Activated CD4-positive, alpha-beta T cell treated with anti-CD3 and anti-CD28 coated beads, Interleukin-2, Interleukin-6, amounts not matched to agents 100 ng/mL and 50 ng/mL, durations not matched to agents 16 hours and 8 hours (primary cell): ENCODE measurements around the gene ARRDC1.
"Not testable (repeated sequence)": the region's sequence is repeated elsewhere in the genome, so short reads cannot be mapped to it uniquely, and the experiment has no call there.

Experiments used
- DNase-seq: peaks from one replicate; pipeline ENCODE4 v3.0.0-alpha.2; 2020

ARRDC1 gene, protein sequence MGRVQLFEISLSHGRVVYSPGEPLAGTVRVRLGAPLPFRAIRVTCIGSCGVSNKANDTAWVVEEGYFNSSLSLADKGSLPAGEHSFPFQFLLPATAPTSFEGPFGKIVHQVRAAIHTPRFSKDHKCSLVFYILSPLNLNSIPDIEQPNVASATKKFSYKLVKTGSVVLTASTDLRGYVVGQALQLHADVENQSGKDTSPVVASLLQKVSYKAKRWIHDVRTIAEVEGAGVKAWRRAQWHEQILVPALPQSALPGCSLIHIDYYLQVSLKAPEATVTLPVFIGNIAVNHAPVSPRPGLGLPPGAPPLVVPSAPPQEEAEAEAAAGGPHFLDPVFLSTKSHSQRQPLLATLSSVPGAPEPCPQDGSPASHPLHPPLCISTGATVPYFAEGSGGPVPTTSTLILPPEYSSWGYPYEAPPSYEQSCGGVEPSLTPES

DNA sequence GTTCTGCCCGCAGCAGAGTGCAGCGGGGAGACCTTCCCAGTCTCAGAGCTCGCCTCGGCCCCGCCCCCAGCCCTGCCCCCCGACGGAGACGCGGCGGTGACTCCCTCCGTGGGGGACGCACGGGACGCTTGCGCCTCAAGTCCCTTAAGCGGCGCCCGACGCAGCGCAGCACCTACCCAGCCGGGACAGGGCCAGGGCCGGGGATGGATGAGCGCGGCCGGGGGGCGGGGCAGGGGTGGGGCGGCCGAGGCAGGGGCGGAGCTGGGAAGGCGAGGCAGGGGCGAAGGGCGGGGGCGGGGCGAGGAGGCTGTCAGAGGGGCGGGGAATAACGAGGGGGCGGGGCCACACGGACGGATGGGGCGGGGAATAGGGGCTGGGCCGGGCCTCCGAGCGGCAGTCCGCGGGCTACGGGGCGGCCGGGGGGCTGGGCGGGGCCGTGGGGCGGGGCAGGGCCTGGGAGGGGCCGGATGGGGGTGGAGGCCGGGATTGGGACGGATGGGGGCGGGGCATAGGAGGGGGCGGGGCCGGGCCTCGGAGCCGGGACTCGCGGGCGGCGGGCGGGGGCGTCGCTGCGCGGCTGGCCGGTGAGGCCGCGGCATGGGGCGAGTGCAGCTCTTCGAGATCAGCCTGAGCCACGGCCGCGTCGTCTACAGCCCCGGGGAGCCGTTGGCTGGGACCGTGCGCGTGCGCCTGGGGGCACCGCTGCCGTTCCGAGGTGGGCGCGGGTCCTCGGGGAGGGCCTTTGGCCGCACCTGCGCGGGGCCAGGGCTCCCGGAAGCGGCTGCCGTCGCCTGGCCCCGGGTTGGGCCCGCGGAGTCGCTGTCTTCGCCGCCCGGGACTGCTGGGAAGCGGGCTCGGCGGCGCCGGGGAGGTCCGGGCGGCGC, at the start of gene ARRDC1:
Gene ARRDC1 (plus strand): TSS at position 566 of the 884 bp plus-strand sequence. CDS start 32 bp downstream, at position 598.
- peak; percentile 97 for DNase-seq

DNA sequence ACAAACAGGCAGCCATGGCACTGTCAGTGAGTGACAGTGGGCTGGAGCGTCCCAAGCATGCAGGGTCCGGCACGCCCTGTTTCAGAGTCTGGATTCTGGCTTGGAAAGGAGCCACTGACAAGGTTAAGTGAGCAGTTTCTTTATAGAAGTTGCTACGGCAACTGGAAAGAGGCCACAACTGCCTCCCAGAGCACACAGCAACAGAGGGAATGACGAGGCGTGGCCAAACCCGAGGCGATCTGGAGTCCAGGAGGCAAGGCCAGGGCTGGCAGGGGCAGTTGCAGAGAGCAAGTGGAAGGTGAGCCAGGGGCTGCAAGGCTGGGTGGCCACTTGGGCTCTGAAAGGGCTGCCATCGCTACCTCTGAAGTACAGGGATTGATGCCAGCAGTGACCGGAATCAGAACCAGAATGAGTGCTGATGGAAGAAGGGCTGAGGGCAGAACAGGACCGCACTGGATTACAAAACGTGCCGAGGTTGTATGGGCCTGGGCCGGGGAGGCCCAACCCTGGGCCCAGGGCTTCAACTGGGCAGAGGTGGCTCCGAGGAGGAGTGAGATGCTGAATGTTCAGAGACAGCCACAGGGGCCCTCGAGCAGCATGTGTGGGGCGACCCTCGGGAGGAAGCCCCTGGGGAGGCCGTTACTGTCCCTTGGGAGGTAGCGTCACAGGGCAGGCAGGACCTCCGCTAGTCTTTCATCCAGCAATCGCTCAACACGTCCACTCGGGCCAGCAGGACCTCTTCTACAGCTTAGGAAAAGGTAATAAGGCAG, 49.2 kb upstream of the ARRDC1 start:
- DNase-seq, result no peak

DNA sequence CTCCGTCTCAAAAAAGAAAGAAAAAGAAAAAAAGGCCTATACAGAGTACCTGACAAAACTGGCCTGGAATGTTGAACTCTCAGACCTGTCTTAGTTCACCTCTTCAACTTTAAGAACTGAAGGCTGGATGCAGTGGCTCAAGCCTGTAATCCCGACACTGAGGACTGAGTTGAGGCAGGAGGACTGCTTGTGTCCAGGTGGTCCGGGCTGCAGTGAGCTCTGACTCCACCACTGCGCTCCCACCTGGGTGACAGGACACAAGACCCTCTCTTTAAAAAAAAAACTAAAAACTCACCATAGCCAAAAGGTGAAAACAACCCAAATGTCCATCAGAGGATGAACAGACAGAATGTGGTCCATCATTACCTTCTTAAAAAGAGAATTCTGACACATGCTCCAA, 47.4 kb upstream of the ARRDC1 start:
- DNase-seq, result no peak

DNA sequence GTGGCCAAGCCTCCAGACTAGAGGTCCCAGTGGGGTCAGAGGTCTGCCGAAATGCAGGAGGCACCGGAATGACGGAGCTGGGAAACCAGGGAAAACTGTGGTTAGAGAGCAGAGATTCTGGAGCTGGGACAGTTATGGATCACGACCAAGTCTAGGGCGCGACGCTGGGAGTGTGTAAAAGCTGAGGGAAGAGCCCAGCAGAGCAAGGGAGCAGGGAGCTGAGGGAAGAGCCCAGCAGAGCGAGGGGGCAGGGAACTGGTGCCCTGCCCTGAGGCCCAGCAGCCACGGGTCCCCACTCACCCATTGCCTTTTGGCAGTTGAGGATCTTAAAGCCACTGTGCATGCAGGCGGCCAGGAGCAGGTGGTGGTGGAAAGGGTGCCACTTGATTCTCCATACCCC, 41.4 kb upstream of the ARRDC1 start:
- DNase-seq, result no peak

DNA sequence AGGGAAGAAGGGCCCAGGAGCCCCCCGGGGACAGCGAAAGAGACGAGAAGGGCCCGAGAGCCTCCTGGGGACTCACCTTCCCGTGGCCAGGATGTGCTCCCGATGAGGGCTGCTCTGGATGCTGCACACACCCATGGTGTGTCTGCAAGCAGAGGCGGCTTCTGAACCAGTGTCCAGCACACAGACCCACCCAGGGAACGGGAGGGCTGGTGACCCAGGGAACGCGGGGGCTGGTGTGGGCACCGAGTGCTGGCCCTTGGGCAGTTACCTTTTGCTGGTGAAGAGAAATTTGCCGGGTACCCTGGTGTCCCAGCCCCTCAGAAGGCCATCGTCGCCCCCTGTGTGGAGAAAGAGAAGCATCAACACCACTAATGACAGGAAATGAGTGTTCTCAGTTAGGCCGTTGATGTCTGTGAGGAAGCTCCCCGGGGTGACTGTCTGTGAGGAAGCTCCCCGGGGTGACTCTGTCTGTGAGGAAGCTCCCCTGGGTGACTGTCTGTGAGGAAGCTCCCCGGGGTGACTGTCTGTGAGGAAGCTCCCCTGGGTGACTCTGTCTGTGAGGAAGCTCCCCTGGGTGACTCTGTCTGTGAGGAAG, 40.6 kb upstream of the ARRDC1 start:
- DNase-seq, result no peak

DNA sequence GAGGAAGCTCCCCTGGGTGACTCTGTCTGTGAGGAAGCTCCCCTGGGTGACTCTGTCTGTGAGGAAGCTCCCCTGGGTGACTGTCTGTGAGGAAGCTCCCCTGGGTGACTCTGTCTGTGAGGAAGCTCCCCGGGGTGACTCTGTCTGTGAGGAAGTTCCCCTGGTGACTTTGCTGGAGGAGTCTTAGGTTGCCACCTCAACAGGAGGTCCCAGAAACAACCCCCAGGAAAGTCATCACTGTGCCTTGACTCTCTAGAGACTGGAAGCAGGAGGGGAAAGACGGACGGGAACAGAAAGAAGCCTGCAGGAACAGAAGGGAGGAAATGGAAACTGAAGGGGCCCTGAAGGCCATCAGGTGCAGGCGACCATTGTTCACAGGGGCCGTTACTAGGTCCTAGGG, 37.0 kb upstream of the ARRDC1 start:
- DNase-seq, result not testable (repeated sequence)

DNA sequence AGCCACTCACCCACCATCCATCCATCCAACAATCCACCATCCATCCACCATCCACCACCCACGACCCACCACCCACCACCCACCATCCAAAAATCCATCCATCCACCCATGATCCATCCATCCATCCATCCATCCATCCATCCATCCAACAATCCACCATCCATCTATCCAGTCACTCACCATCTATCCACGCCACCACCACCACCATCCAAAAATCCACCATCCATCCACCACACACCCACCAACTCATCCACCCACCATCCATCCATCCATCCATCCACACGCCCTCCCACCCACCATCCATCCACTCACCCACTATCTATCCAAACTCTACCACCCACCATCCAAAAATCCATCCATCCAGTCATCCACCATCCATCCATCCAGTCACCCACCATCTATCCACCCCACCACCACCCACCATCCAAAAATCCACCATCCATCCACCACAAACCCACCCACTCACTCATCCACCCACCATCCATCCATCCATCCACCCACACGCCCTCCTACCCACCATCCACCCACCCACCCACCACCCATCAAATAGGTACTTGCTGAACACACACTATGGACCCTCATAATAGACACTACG, 35.8 kb upstream of the ARRDC1 start:
- DNase-seq, result no peak

DNA sequence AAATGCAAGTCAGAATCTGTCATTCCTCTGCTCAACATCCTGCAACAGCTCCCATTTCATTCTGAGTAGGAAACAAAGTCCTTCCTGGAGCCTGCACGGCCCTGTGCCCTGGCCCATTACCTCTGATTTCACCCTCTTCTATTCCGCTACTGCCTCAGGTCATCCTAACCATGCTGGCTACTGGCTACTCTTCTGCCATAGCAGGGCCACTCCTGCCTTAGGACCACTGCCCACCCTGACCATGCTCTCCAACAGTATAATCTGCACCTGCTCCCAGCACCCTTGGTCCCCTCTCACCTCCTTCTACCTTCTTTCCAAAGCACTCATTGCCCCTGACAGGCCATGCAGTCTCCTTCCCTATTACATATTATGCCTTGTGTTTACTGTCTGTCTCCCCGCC, 34.9 kb upstream of the ARRDC1 start:
- DNase-seq, result no peak

DNA sequence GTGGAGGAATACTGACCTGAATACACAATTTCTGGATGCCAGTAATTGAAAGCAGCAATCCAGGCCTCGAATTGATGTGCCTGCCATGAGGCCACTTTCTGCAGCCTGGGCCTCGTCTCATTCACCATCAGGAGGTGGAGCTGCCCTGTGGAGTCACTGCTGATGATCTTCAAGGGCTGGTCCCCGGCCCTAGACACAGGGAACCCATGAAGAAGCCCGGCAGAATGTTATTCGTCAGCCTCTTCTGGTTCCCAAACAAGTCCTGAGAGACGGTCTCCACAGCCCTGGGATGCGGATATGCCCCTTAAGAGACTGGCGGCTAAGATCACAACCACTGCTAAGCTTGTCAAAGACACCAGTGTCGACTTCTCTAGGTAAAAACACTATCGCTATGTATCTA, 31.3 kb upstream of the ARRDC1 start:
- no peak for DNase-seq

DNA sequence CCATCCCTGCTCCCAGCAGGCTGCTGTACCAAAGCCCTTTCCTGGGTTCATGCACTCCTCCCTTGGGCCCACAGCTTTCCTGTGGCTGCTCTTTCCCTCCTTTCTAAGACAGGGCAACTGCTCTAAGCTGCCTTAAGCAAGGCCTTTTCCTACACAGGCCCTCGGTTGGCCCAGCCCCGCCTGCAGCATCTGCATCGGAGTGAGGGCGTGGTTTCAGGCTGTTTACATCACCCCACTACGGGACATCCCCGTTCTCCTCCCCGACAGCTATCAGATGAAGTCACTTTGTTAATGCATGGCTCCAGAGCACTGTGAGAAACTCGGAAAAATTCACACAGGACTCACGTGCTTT, 30.1 kb upstream of the ARRDC1 start:
- DNase-seq, result peak; percentile 40

DNA sequence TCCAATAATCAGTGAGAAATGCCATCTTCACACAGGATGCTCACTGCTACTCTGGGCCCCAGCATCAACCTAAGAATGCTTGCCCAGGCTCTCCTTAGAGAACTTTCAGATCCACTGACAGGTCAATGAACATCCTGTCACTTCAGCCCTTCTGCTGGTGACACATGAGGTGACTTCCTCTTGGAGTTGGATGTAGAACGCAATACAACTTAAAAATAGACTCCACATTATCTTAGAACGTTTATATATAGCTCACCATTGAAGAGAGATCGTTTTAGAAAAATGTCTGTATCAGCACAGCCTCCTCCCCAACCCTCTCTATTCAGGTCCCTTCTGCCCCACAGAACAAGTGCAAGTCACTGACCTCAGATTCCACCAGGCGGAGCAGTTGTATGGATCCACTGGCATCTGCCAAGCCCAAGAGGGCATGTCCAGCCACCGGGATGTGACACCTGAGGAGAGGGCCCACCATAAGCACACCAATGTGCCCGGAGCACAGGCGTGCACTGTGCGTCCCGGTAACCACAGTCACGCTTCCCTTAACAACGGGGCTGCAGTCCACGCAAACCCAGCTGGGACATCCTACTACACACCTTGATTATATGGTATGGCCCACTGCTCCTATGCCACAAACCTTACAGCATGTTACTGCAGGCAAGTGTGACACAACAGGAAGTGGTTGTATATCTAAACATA, 29.6 kb upstream of the ARRDC1 start:
- DNase-seq, result no peak

DNA sequence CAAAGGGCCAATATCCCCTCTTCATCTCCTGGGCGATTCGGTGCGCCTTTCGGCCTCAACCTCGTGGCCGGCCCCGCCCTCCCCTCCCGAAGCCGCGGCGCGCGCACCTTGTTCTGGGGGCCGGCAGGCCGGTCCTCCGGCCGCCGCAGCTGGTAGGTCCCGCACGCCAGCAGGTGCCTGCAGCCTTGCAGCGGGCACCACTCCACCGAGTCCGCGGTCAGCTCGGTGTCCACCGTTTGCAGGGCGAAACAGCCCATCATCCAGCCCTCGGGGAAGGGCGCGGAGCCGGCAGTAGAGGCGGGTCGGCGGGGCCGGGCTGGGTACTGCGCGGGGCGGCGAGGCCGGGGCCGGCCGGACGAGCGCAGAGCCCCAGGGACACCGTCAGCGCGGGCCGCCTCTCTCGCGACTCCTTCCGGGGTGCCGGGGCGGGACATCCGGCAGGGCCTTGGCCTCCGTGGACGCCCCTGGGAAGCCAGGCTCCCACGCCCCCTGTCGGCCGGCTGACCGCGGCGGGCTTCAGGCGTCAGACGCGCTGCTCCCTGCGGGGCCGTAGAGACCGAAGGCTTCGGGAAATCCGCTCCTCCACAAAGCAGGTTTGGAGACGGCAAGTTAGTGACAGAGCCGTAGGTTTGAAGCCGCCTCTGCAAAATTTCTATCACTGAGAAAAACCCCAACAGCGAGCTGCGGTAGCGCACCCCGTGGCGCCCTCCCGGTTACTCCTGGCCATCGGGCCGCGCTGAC, 26.8 kb upstream of the ARRDC1 start, which contains the start of gene DPH7:
Gene DPH7 (minus strand): TSS at position 408 of the 741 bp plus-strand sequence. CDS start 148 bp downstream, at position 260.
- peak; percentile 98 for DNase-seq

DNA sequence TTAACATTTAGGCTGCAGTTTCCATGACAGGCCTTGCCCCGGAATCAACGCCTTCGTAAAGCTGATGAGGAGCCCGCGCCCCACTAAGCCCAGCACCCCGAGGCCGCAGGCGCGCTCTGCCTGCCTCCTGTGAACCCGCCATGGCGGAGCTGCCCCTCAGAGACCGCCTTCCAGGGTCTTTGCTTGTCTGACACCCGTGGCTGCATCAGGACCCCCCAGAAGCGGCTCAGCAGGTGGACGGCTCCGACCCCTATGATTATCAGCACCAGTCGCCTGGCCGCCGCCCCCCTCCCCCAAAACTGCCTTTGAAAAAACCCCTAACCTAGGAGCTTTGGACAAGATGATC, 26.3 kb upstream of the ARRDC1 start:
- DNase-seq, result no peak

DNA sequence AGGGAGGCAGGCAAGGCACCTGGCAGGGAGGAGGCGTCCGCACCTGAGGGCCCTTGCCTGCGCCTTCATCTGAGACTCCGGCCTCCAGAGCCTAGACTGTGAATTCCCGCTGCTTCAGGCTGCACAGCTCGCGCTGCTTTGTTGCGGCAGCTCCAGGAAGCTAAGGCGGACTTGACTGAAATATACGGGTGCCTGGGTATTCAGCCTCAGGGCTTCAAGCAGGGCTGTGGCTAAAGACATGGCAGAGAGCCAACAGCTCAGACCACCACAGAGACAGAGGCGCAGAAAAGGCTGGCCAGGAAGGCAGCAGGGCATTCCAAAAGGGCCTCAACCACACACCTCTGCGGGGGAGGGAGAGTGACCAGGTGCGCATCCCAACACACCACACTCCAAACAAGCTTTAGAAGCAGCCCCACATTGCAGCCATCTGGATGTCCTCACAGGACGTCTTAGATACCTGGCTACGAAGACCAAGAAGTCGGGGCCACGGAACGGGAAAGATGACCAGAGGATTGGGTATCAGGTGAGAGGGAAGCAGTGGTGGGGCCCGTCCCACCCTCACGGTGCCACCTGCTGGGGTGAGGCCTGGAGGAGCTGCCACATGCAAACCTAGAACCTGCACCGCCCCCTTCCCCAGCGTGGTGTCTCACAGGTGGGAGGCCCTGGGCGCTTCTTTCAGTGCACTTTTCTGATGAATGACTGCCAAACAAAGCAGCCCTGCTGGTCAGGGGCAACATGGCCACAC, 25.1 kb upstream of the ARRDC1 start:
- DNase-seq, result no peak

DNA sequence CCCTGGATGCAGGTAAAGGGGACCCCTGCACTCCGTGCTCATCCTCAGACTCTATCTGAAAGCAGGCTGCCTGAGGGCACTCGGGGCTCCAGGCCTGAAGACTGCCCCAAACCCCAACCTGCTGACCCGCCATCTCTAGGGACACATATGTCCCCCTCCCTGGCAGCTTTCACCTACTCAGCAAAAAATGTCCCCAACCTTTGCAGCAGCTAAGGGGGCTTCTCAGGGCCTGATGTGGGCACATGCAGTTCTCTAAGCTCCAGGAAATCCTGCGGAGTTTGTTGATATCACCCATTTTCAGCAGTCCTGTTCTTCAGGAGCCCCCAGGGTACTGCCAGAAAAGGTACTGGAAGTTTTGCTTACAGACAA, 24.5 kb upstream of the ARRDC1 start:
- DNase-seq, result no peak

DNA sequence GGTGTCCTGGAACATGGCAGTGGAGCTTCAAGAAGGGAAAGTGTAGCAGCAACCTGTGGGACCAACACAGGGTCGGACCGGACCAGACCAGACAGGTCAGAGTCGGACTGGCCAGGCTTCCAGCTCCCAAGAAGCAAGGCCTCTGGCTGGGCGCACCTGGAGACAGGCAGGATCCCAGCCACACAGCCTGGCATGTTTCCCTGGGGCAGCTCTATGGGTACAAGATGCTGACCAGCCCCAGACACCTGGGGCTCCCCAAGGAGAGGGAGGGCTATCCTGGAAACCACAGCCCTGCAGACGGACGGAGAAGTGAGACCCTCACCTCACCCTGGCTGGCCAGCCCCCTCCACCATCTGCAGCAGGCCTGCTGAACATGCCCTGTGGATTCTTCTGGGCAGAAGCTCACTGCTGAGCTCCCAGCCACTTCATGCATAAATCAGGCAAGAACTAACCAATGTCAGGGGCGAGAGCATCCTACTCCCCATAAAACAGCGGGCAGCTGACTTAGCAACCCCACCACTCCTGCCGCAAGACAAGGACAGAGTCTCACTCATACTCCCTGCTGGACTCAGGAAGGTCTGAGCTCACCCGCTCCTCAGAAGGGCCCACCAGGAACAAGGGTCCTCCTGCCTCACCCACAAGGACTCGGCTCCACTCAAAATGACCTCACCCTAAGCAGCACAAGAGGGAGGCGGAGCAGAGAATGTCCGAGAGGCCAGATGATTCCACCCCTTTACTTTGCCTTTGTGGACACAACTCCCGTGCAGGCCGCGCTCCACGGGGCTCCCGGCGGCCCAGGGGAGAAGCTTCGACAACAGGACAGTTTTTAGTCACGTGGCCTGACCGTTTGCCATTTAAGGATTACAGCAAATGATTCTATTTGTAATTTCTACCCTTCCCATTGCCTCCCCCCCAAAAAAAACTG, 23.9 kb upstream of the ARRDC1 start:
- no peak for DNase-seq

DNA sequence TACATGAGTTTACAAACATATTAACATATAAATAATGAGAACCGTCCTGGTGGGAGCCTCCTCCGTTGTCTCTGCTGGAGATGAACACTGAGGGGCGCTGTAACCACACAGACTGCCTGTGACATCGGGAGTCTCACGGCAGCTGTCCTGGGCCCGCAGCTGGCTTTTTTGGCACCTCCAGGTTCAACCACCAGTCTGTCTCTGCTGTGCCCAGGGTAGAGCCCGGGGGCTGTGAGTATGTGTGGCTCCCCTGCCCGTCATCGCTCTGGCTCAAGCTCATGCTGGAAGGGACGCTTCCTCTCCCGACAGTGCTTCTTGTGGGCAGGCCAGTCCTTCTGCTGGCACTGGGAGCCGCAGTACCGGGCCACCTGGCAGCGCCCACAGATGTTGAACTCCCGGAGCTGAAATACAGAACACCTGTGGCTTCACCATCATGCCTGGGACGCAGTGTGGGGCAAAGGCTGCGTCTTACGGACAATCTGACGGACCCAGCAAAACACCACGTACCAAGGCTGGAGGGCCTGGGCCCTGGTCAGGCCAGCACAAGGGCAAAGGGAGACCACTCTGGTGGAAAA, 23.1 kb upstream of the ARRDC1 start:
- DNase-seq, result no peak

DNA sequence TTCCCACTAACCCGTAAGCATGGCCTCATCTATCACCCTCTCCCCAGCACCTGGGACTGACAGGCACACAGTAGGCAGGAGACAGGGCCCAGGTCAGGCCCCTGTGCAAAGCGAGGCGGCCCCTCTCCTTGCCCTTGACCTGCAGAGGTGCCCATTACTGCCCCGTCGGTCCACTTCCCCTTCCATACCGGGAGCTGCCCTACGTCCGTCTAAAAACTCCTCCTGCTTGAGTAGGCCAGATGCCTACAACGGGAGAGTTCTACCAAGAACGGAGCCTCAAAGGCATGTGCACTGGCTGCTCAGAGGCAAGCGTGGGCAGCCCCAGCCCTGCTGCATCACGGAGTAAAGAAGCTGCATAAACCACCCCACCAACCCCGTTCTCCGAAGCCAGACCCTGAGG, 22.1 kb upstream of the ARRDC1 start:
- no peak for DNase-seq

DNA sequence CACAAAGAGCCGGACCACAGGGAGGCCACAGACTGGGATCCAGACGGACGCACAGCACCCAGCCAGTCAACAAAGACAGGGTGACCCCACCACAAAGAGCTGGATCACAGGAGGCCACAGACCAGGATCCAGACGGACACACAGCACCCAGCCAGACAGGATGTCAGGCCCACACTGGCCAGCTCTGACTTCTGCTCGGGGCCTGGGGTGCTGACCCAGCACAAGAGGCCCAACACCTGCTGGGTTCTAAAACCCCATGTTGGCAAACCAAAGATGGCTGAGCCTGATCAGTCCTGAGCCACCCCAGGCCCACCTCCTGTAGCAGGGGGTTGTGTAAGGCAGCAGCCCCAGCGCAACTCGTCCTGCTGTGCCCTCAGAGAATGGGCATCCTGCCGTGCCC, 21.5 kb upstream of the ARRDC1 start:
- DNase-seq, result no peak
